GM12801 (cell line): ENCODE data around the gene C1GALT1.

Source experiments
- CTCF ChIP-seq: IDR thresholded peaks from one replicate; pipeline ENCODE4 v1.5.1; 2011; ENCODE audit warnings: control low read depth; ENCODE audit not compliant: insufficient read length; ENCODE audit errors: extremely low read depth

C1GALT1 gene

GRCh38 chr7:7256731-7257274, 74.5 kb downstream of the C1GALT1 start:
- no peak for TF ChIP-seq CTCF

- no peak for TF ChIP-seq CTCF
Observed at GRCh38 chr7:7257899-7258692, 75.8 kb downstream of the C1GALT1 start.

GRCh38 chr7:7261863-7262262, 79.5 kb downstream of the C1GALT1 start:
- no peak for TF ChIP-seq CTCF

GRCh38 chr7:7263297-7264230, 81.2 kb downstream of the C1GALT1 start:
- TF ChIP-seq CTCF, result no peak

- no peak for TF ChIP-seq CTCF
Observed at GRCh38 chr7:7264306-7265040, 82.1 kb downstream of the C1GALT1 start.

- TF ChIP-seq CTCF, result no peak
Observed at GRCh38 chr7:7265081-7266075, 83.0 kb downstream of the C1GALT1 start.
